NOMO-1 treated with DMSO at 0.1 percent for 48 hours (cell line): ENCODE results near the gene DNAJC5.
"Not testable (repeated sequence)": the region's sequence is repeated elsewhere in the genome, so short reads cannot be mapped to it uniquely, and the experiment has no call there.

Experiments used
- DNase-seq: peaks from one replicate; lab custom pipeline; 2025; ENCODE audit not compliant: unreplicated experiment; lab: John Stamatoyannopoulos, UW

Gene DNAJC5

GRCh38 chr20:63861365-63861934 lies 33.5 kb upstream of the DNAJC5 start, which contains the start of gene ABHD16B:
Gene ABHD16B (plus strand): TSS chr20:63861498. CDS start chr20:63861541, 43 bp downstream.
- DNase-seq = no peak

- DNase-seq = no peak
These were observed 32.7 kb upstream of the DNAJC5 start for GRCh38 chr20:63861981-63862901.

DNA sequence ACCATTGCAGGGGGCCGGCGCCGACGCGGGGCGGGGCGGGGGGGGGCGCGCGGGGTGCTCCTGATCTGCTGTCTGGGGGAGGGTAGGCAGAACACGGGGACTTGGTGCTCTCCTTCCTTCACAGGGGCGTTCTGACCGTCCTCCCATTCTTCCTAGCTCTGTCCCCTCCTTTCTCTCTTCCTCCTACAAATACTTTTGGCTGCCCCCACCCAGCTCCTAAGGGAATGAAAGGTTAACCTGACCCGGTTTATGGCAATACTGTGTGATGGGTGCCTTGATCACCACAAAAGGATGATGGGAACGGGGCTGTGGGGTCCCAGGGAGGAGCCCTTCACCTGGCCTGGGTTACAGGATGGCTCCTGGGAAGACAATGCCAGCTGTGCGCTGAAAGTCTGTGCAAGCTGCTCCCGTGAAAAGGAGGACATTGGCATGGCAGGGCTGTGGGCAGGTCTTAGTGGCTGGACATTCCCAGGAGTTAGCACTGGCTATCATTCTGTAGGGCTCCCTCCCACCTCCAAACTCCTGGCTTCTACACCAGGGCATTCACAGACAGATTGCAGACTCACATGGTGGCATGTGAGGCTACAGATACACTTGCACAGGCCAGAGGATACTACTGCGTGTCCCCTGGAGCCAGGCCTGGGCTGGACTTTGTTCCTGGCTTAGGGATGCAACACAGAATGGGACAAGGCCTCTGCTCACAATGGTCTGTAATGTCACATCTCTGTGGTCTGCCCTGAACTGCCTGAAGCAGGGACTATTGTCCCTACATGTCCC lies 31.7 kb upstream of the DNAJC5 start:
- no peak for DNase-seq

GRCh38 chr20:63863798-63864544 lies 31.0 kb upstream of the DNAJC5 start:
- peak; percentile 94 for DNase-seq

- DNase-seq = no peak
These were observed 30.4 kb upstream of the DNAJC5 start for GRCh38 chr20:63864545-63864977.

DNA sequence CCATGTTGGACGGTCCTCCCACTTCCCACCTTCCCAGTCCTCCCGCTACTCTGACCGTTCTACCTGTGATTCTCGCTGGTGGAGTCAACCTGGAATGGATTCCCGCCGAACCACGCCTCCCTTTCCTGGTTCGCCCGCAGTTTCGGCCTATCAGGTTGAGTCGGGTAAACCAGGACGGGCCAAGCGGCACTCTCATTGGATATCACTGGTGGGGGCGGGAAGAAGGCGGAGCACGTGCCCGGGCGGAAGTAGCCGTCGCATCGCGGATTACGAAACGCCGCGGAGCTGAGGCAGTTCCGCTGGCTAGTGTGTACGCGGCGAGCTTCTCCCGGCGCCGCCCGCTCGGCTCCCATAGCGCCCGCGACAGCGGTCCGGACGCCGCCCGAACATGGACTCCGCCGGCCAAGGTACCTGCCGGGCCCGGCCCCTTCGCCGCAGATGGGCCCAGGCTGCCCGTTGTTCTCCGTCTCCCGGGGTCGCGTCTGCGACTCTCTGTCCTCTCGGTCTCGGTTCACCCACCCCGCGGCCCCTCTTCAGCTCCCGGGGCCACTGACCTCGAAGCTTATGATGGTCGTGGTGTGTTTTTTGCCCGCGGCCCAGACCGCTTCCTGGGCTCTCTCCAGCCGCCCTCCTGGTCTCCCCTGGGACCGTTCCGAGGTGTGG lies 29.8 kb upstream of the DNAJC5 start, which contains the start of gene TPD52L2:
Gene TPD52L2, plus strand, starts transcription at position 293 of the 663 bp plus-strand sequence. Its CDS starts 96 bp downstream, at position 389.
- DNase-seq = peak; percentile 98

DNA sequence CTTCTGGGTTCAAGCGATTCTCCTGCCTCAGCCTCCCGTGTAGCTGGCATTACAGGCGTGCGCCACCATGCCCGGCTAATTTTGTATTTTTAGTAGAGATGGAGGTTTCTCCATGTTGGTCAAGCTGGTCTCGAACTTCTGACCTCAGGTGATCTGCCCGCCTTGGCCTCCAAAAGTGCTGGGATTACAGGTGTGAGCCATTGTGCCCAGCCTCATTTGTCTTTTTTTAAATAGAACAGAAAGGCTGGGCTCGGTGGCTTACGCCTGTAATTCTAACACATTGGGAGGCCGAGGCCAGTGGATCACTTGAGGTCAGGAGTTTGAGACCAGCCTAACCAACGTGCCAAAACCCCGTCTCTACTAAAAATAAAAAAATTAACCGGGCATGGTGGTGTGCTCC lies 27.9 kb upstream of the DNAJC5 start:
- not testable (repeated sequence) for DNase-seq

- DNase-seq = no peak
These were observed 26.7 kb upstream of the DNAJC5 start for GRCh38 chr20:63868264-63868663.

DNA sequence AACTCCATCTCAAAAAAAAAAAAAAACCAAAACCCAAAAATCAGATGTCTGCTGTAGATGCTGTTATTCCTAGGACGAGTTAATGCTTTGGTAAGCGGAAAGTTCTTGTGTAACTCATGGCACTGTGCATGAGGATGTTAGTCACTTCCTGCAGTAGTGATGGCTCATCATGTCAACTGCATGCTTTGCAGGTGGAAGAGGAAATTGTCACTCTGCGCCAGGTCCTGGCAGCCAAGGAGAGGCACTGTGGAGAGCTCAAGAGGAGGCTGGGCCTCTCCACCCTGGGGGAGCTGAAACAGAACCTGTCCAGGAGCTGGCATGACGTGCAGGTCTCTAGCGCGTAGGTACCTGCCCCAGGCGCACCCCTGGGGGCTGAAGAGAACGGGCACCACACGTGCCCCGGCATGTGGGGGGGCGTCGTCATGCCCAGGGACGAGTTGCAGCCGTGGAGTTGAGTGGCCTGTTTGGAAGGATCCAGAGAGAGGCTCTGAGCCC lies 21.4 kb upstream of the DNAJC5 start:
- peak; percentile 96 for DNase-seq

DNA sequence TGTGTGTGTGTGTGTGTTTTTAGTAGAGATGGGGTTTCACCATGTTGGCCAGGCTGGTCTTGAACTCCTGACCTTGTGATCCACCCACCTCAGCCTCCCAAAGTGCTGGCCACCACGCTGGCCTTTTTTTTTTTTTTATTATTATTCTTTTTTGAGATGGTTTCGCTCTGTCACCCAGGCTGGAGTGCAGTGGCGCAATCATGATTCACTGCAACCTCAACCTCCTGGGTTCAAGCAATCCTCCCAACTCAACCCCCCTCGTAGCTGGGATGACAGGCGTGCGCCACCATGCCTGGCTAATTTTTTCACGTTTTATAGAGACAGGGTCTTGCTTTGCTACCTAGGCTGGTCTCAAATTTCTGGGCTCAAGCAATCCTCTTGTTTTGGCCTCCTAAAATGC lies 20.7 kb upstream of the DNAJC5 start:
- not testable (repeated sequence) for DNase-seq

- no peak for DNase-seq
These were observed 18.4 kb upstream of the DNAJC5 start for GRCh38 chr20:63876489-63877036.

DNA sequence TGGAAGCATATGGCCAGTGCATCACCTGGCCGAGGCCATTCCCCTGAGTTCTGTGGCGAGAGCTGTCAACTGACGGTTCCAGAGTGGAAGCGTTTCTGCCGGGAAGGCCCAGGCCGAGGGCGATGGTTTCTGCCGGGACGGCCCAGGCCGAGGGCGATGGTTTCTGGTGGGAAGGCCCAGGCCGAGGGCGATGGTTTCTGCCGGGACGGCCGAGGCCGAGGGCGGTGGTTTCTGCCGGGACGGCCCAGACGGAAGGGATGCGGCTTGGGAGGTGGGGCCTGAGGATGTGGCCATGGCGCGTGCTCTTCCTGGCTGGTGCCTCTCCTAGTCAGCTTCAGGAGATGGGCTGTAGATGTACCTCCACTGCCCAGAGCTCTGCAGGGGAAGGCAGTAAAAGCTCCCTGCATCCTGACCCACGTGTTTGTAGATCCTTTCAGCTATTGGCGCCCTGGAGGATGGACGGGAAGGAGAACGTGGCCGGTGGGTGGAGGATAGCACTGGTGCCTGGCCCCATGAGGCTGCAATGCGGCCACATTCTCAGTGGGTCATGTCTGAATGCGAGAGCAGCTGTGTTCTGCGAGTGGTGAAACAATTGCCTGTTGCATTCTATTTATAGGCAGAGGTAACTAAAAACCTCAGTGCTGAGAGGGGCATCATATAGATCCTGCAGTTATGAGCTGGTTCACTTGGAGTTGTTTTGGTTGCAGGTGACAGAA lies 17.0 kb upstream of the DNAJC5 start:
- no peak for DNase-seq

DNA sequence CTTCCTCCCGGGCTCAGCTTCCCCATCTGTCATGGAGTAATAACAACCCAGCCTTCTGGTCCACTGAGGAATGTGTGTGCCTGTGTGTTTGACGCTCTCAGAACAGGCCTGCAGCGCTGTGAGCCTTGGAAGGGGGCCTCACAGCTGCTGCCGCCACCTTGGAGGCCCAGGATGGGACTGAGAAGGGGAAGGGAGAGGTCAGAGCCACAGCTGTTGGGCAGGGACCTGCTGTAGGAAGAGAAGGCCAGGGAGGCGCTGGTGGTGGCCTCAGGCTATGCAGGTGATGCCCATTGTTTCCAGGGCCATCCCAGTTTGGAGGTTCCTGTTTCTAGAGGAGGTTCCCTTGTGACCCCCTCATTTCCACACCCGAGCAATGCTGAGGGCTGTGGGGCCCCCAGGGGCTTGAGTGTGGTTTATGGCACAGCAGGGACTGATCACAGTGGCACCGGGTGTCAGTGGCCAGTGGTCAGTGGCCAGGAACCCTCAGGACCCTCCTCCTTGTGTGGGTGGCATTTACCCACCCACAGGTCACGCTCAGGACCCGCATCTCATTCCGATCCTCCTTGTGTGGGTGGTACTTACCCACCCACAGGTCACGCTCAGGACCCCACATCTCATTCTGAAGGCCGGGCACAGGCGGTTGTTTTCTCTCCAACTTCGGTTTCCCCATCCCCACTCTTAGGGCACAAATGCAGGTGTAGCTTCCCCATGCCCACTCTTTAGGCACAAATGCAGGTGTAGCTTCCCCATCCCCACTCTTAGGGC lies 15.8 kb upstream of the DNAJC5 start:
- DNase-seq = no peak

- DNase-seq = not testable (repeated sequence)
These were observed 14.0 kb upstream of the DNAJC5 start for GRCh38 chr20:63880901-63881300.

DNA sequence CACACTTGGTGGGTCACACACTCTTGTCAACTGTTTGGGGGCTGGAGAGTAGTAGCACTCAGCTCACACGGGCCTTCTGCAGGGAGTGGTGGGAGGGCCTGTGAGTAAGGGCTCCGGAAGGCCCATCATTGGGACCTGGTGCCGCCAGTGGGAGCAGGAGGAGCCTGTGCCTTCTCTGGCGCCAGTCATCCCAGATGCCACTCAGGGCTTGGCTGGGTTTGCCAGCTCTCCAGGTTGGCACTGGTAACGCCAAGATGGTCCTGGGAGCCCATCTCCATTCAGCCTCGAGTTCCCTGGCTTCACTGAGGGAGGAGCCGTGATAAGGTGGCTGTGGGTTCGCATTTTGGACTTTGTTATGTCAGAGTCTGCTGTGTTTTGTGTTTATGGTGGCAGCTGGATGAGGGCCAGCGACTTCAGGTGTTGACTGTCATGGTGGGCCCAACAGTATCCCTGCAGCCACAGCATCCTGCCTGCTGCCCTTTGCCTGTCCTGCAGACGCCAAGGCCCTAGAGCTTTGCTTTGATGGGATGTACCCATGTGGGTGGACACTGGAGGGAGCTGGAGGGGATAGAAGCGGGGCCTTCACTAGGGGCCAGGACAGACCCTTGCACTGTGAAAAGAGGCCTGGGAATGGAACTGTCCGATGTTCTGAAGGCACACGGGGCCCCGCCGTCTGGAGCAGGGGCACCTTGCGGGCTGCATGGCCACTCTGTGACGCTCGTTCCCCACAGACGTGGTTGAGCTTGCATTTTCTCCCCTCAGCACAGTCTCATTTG lies 13.3 kb upstream of the DNAJC5 start:
- DNase-seq = no peak

DNA sequence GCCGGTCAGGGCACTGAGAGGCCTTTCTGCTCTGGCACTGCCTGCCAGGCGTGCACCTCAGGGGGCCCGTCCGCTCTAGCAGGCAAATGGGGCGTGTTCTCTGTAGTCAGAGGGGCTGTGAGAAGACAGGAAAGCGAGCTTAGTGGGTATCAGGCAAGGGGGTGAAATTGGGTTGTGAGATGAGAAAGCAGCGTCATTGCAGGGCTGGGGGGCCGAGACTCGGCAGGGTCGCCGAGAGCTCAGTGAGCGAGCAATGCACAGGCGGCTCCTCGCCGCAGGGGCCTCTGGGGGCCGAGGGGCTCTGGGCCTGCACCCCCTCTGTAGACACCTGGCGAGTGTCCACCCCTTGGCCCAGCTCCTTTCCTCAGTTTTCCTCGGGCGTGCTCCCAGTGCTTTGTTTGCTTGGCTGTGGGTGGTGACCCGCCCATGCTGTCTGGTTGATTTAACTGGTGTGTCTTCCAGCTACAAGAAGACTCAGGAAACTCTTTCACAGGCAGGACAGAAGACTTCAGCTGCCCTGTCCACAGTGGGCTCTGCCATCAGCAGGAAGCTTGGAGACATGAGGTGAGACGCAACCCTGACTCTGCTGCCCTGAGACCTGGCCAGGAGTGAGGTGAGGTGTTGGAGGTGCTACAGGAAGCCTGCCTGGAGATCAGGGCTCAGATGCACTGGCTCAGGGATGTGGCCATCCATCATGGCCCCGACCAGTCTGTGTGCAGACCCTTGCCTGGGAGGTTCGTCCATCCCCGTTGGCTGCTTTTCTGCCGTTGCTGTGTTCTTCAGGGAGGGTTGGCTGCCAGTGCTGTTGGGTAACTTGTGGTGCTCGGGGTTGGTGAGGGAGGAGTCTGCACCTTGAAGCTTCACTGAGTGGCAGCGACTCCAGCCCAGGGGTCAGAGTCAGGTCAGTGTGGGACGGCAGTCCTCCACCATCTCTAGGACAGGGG lies 12.4 kb upstream of the DNAJC5 start:
- no peak for DNase-seq
